ENCODE results near the gene TMEM63B.
"Not testable (repeated sequence)": the region's sequence is repeated elsewhere in the genome, so short reads cannot be mapped to it uniquely, and the experiment has no call there.

Gene TMEM63B

DNA sequence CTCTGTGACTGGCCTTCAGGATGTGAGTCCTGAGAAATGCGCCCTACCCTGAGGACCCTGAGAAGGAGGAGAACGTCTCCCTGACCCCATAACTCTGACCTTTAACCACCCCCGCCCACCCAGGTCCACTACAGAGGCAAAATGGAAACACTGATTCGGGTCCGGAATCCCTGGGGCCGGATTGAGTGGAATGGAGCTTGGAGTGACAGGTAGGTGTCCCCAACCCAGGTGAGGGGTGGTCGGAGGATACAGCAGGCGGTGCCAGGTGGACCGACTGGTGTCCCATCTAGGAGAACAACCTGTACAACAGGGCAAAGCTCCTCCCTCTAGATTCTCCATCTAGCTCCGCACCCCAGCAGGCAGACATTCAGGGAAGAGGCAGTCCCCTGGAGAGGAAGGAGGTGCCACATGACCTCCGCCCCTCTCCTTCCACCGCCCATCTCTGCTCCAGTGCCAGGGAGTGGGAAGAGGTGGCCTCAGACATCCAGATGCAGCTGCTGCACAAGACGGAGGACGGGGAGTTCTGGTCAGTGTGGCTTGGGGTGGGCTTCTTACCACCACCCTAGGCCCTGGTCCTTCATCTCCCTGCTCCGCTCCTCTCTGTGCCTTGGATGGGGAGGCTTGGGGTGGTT lies 48.9 kb downstream of the TMEM63B start:
- DNase-seq, result no peak

DNA sequence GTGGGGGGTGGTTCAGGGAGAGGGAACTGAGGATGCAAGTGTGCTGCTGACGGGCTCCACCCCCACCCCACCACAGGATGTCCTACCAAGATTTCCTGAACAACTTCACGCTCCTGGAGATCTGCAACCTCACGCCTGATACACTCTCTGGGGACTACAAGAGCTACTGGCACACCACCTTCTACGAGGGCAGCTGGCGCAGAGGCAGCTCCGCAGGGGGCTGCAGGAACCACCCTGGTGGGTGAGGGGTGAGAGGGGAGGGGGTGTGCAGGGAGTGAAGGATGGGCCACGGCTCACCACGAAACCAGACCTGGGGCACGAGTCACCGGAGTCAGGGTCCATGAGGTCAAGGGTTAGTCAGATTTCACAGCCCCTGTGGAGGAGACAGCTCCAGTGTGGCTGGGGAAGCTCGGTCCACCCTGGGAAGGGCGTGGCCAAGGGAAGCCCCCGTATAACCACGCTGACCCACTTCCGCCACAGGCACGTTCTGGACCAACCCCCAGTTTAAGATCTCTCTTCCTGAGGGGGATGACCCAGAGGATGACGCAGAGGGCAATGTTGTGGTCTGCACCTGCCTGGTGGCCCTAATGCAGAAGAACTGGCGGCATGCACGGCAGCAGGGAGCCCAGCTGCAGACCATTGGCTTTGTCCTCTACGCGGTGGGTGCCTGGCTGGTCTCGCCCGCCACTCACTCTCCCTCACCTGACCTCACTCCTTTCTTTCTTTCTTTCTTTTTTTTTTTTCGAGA lies 49.6 kb downstream of the TMEM63B start:
- no peak for DNase-seq

DNA sequence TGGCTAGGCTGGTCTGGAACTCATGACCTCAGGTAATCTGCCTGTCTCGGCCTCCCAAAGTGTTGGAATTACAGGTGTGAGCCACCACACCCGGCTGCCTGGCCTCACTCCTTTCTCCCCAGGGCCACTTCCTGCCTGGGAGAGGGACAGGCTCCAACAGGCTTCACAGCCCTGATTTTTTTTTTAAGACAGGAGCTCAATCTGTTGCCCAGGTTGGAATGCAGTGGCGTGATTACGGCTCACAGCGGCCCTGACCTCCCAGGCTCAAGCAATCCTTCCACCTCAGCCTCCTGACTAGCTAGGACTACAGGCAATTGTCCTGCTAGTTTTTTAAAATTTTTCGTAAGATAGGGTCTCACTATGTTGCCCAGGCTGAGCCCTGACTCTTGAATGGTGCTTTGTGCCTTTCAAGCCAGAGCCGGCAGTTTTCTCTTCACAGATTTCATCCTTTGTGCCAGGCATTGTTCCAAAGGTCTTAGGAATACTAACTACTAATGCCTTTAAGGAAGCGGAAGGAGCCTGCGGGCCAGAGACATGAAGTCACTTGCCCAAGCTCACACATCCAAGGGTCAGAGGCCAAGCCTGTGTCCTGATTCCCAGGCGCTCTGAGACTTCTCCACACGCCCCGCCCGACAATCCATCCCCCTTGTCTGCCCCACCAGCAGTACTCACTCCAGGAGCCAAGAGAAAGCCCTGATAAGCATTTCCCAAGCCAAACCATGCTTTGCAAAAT lies 50.5 kb downstream of the TMEM63B start:
- no peak for DNase-seq

DNA sequence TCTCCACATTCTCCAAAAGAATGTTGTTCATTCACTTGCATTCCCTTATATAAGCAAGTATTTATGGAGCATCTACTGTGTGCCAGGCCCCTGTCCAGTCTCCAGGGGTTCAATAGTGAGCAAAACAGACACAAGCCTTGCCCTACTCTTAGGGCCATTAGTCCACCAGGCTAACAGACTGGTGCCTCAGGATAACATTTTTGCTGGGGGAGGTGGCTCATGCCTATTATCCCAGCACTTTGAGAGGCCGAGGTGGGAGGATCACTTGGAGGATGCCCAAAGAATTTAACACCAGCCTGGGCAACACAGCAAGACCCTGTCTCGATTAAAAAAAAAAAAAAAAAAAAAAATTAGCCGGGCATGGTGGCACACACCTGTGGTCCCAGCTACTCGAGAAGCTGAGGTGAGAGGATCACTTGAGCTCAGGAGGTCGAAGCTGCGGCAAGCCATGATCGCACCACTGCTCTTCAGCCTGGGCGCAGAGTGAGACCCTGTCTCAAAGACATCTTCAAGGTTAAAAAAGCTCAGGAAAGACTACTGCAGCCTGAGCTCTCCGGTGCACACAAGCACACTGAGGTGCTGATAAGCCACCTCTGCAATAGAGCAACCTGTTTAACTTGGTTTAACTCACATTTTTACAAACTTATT lies 51.2 kb downstream of the TMEM63B start:
- no peak for DNase-seq

DNA sequence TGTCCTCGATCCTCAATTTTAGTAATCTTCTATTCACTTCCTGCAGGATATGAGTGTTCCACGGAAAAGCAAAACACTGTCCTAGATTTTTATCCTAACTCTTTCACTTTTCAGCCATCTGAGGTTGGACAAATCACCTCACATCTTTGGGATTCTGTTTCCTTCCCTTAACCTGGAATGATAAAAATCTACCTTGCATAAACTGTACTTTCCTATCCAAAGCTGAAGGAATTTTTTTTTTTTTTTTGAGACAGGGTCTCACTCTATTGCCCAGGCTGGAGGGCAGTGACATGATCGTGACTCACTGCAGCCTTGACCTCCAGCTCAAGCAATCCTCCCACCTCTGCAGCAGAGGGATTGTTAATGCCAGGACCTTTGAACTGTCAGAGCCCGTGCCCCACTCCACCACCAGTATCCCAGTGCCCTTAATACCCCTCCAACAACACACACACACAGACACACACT lies 51.8 kb downstream of the TMEM63B start:
- no peak for DNase-seq

DNA sequence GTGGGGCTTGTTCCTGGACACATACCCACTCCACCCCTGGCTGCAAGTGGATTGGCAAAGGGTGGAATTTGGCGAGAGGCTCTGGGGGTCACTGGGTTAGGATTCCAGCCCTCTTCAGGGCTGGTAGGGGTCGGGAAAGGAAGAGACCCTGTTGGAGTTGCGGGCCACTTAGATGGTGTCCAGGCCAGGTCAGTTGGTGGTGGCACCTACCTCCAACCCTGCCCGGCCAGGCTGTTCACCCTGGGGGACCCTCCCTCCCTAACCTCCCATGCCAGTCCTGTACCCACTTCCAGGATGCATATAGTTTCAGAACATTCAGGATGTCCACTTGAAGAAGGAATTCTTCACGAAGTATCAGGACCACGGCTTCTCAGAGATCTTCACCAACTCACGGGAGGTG lies 52.3 kb downstream of the TMEM63B start:
- no peak for DNase-seq

DNA sequence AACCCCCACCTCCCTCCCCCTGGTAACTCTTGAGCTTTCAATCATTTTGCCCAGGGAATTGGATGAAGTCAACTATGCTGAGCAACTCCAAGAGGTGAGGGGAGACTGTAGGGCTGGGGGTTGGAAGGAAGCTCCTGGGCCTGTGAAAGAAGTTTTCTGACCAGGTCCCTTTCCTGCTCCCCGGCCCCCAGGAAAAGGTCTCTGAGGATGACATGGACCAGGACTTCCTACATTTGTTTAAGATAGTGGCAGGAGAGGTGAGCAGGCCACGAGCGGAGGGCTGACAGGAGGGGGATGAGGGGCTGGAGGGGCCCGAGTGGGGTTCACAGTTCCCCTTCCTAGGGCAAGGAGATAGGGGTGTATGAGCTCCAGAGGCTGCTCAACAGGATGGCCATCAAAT lies 53.1 kb downstream of the TMEM63B start:
- no peak for DNase-seq

DNA sequence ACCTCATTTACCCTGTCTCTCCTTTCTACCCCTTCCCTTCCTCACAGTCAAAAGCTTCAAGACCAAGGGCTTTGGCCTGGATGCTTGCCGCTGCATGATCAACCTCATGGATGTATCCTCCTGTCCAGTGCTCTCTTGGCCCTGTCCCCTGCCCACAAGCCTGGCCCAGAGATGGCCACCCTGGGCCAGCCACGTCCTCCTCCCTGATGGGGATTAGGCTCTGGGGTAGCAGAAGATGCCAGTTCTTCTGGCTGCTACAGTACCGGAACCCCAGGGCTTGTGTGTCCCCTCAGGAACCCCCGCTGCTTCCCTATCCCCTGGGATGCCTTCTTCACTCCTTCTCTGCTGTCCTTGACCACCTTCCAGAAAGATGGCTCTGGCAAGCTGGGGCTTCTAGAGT lies 53.5 kb downstream of the TMEM63B start:
- DNase-seq, result no peak

DNA sequence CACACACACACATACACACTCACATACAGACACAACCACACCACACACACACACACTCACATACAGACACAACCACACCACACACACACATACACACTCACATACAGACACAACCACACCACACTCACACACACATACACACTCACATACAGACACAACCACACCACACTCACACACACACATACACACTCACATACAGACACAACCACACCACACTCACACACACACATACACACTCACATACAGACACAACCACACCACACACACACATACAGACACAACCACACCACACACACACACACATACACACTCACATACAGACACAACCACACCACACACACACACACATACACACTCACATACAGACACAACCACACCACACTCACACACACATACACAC lies 54.4 kb downstream of the TMEM63B start:
- DNase-seq, result not testable (repeated sequence)

DNA sequence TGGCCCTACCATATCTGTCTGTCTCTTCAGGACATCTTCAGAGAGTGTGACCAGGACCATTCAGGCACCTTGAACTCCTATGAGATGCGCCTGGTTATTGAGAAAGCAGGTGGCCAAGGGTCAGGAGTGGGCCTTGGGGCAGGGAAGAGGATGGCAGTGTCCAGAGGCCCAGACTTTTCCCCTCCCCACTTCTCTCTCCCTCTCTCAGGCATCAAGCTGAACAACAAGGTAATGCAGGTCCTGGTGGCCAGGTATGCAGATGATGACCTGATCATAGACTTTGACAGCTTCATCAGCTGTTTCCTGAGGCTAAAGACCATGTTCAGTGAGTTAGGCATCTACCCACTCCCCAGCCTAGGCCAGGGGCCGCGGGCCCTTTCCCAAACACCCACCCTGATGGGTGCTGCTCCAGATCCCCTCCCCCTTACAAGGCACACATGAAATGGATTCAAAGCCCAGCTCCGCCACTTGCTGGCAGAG lies 55.6 kb downstream of the TMEM63B start:
- no peak for DNase-seq

DNA sequence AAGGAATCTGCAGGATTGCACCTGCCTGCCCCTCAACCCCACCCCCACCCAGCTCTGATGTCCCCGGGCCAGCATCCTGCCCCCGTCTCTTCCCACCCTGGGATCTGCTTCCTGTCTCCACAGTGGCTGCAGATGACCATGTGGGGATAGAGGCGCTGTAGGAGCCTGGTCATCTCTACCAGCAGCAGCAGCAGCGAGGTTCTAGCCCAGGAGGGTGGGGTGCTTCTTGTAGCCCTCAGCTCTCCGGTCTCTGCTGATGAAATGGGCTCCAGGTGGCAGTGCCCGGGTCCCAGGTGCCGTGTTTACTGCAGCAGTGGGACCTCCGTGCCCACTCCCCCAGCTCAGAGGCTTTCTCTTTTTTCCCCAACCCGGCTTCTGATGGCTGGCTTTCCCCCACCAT lies 56.4 kb downstream of the TMEM63B start:
- DNase-seq, result no peak

DNA sequence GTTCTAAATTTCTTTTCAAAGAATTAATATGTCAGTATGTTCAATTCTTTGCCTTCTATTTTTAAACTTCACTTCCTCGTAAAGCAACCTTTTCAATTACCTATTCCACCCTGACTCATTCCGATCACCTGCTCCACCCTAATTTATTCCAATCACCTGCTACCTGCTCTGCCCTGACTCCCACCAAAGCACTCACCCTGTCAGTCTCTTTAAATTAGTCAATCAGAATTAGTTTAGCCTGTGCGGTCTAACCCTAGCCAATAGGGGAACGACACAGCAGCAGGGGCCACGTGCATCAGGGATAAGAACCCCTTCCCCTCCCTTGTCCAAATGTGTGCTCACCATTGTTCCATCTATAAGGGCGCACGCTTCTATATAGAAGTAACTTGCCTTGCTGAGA lies 58.0 kb downstream of the TMEM63B start:
- not testable (repeated sequence) for DNase-seq

DNA sequence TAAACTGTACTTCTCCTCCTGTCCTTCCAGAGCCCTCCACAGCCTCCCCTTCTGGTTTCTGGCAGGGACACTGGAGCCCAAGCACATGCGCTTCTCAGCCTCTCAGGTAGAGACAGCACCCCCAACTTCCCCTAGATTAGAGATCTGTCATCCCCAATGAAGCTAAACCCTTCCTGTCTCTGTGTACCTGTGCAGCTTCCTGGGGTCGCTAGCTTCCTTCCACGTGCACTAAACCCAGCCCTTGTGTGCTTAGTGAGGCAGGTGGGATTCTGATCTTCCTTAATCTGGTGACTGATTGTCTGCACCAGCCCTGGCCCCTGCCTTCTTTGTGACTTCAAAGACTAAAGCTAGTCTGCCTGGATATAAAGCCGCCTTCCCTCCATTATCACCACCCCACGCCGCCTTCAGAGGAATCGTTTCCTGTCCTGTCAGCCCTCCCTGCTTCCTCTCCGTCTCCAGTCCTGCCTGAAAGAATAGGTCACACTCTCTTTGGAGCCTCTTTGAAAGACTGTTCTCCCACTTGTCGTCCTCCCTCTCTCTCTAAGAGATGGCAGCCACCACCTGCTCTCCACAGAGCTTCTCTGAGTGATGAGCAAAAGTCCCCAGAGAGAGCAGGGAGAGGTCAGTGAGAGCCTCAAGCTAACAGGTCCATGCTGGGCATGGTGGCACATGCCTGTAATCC lies 58.7 kb downstream of the TMEM63B start:
- no peak for DNase-seq

DNA sequence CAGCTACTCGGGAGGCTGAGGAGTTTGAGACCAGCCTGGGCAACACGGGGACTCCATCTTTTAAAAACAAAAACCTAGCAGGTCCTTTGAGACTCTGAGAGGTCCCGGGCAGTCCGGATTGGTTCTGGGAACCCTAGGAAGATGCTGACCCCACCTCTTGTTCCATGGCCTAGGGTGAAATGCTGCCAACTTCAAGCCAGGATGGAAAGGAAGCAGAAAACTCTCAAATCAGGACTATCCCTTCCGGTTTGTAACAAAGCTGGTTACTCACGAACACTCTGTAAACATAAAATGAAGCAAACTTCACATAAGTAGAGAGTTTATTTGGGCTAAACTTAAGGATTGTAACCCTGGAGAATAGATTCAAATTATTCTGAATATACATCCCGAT lies 59.3 kb downstream of the TMEM63B start:
- no peak for DNase-seq

DNA sequence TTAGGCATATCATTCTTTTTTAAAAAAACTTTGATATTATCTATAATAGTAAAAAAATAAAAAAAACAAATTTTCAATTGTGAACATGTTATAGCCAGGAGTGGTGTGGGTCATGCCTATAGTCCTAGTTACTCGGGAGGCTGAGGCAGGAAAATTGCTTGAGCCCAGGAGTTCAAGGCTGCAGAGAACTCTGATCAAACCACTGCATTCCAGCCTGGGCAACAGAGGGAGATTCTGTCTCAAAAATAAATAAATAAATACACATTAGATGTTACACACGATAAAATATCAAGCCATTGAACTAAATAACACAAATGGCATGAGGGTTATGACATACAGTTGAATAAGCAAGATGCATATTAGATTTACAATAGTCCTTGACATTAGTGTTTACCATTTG lies 61.5 kb downstream of the TMEM63B start:
- DNase-seq, result no peak

DNA sequence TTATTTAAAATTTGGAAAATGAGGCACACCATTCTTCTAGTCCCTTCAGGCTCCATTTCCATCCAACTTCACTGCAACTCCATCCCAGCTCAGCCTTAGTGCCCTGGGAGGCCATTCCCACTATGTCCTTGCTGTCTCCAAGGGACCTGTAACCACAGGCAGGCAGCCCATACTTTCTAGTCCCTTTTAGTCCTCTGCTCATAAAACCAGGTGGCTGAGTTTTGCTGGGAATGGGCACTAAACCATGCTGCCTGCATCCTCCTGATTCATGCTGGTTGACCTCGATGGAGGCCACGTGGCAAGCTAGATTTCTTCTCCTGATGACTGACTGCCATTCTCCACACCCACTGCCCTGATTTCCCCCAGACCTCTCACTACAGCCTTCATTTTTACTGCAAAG lies 61.9 kb downstream of the TMEM63B start:
- no peak for DNase-seq

DNA sequence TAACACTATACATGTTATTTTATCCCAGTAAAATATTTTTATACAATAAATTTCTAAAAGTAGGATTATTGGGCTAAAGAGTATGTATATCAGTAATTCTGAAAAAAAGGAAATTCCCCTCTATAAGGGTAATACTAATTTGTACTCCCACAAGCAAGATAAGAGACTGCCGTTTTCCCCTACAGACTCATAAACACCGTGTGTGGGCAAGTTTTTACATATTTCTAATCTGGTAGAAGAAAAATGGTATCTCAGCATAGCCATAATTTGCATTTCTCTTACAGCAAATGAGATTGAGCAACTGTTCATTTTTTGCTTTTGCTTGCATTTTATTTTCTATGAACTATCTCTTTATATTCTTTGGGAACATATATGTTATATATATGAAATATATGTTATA lies 63.4 kb downstream of the TMEM63B start:
- no peak for DNase-seq

DNA sequence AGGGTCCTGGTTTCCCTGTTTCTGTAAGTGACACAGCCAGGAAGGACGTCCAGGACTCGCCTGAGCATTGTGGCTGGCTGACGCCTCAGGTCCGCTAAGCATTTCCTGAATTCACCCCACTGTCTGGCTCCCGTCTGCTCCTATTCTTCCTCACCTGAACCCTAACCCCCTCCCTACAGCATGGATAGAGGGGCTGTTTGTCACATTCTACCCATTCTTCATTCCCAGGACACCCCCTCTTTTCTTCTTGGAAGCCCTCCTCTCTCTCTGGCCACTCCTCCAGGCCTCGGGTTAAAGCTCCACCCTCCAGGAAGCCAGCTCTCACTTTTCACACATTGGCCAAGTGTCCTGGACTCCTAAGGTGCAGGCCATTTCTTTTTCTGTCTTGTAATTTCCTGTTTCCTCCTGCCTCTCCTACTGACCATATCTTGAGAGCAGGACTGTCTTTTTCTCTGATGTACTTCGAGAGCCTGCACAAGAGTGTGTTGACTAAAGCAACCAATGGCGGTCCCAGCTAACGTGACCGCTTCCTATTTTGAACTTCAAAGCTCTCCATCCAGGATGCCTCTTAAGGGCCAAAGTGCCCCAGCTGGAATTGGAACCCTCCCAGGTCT lies 65.2 kb downstream of the TMEM63B start:
- no peak for DNase-seq

DNA sequence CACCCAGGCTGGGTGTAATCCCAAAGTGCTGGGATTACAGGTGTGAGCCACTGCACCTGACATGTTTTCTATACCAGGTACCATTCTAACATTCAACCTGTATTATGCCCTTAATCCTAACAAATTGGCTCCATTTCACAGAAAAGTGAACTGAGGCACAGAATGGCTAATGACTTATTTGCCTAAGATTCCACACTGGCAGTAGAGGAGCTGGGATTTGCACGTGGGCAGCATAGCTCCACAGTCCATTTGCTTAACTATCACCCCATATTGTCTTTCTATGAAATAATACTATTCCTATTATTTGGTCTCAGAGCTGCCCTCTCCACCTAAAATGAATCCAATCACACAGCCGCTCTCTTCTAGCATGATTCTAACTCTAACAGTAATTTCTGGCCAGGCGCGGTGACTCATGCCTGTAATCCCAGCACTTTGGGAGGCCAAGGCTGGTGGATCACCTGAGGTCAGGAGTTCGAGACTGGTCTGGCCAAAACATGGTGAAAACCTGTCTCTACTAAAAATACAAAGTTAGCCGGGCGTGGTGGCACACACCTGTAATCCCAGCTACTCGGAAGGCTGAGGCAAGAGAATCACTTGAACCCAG lies 66.1 kb downstream of the TMEM63B start:
- DNase-seq, result no peak

DNA sequence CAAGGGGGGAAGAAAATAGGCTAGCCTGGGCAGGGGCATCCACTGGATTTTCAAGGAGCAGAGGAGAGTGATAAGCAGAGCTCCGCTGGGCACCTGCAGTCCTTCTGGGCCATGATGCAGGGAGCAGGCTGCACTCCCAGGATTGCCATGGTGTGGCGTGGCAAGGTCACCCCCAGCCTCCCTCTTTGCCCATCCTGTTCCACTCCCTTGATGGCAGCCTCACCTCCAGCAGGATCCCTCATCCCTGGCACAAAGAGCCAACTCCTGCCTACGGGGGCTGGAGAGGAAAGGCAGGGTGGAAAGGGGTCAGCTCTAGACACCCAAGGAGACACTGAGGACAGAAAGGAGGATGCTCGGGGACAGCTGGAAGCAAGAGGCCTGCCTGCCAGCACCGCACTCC lies 67.0 kb downstream of the TMEM63B start:
- no peak for DNase-seq

DNA sequence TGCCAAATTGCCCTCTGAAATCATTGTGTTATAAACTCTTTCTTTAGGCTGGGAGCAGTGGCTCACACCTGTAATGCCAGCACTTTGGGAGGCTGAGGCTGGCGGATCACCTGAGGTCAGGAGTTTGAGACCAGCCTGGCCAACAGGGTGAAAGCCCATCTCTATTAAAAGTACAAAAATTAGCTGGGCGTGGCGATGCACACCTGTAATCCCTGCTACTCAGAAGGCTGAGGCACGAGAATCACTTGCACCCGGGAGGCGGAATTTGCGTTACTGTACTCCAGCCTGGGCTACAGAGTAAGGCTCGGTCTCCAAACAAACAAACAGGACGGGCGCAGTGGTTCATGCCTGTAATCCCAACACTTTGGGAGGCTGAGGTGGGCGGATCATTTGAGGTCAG lies 69.0 kb downstream of the TMEM63B start:
- not testable (repeated sequence) for DNase-seq

DNA sequence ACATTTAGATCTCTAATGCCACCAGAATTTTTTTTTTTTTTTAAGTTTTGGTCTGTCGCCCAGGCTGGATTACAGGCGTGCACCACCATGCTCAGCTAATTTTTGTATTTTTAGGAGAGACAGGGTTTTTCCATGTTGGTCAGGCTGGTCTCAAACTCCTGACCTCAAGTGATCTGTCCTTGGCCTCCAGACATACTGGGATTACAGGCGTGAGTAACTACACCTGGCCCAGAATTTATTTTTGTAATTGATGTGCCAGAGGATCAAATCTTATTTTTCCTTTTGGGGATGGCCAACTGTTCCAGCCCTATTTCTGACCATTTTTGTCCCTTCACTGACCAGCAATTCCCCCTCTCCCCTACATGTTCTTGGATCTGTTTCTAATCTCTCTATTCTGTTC lies 71.3 kb downstream of the TMEM63B start:
- DNase-seq, result no peak

Data from NCI-H187 treated with DMSO at 0.1 percent for 48 hours (cell line).